ENCODE results near the gene CITED4.

DNA sequence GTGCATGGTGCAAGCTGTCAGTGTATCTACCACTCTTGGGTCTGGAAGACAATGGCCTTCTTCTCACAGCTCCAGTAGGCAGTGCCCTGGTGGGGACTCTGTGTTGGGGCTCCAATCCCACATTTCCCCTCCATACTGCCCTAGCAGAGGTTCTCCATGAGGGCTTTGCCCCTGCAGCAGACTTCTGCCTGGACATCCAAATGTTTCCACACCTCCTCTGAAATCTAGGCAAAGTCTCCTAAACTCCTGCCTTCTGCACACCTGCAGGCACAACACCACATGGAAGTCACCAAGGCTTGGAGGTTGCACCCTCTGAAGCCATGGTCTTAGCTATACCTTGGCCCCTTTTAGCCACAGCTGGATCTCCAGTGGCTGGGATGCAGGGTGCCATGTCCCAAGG lies 31.8 kb upstream of the CITED4 start:
- no peak for TF ChIP-seq EZH2 (IDR thresholded peaks at IDR 0.05; ENCODE audit: borderline replicate concordance, low read depth, low read length, poor library complexity, severe bottlenecking)
- TF ChIP-seq, protein P1, sequence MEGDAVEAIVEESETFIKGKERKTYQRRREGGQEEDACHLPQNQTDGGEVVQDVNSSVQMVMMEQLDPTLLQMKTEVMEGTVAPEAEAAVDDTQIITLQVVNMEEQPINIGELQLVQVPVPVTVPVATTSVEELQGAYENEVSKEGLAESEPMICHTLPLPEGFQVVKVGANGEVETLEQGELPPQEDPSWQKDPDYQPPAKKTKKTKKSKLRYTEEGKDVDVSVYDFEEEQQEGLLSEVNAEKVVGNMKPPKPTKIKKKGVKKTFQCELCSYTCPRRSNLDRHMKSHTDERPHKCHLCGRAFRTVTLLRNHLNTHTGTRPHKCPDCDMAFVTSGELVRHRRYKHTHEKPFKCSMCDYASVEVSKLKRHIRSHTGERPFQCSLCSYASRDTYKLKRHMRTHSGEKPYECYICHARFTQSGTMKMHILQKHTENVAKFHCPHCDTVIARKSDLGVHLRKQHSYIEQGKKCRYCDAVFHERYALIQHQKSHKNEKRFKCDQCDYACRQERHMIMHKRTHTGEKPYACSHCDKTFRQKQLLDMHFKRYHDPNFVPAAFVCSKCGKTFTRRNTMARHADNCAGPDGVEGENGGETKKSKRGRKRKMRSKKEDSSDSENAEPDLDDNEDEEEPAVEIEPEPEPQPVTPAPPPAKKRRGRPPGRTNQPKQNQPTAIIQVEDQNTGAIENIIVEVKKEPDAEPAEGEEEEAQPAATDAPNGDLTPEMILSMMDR (conservative IDR thresholded peaks at IDR 0.05; ENCODE audit: low read depth, low read length) = no peak

Data from A673 (cell line).